Esophagus (tissue), 2 donors: ENCODE data around the gene KPNA4. TPM values are rescaled to one million over a fixed set of nuclear protein-coding genes. Genes with fewer than 3 reads are reported as not detected.
A peak's percentile ranks its signal among the peaks of the same experiment; 100 is the strongest.
"Not testable (repeated sequence)": the region's sequence is repeated elsewhere in the genome, so short reads cannot be mapped to it uniquely, and the experiment has no call there.

Experiments
- H3K27ac ChIP-seq, 2 donors: one replicate each; pipeline ENCODE4 v1.5.1; 2013; ENCODE audit warnings: low read depth in 2 of 2, mild to moderate bottlenecking in 2 of 2, inconsistent platforms in 1 of 2, low read length in 1 of 2, moderate library complexity in 1 of 2
- H3K27me3 ChIP-seq, 2 donors: one replicate each; pipeline ENCODE4 v1.6.1; 2013; ENCODE audit warnings: low read length in 2 of 2, control low read depth in 1 of 2, mild to moderate bottlenecking in 1 of 2; ENCODE audit not compliant: insufficient read depth in 2 of 2, control insufficient read depth in 1 of 2
- H3K36me3 ChIP-seq, 2 donors: one replicate each; pipeline ENCODE4 v1.6.1; 2013; ENCODE audit warnings: low read length in 1 of 2; ENCODE audit not compliant: control insufficient read depth in 2 of 2, insufficient read depth in 2 of 2
- H3K4me1 ChIP-seq, 2 donors: one replicate each; pipeline ENCODE4 v1.6.1; 2013; ENCODE audit warnings: low read length in 1 of 2; ENCODE audit not compliant: control insufficient read depth in 2 of 2, insufficient read depth in 2 of 2
- H3K4me3 ChIP-seq, 2 donors: one replicate each; pipeline ENCODE4 v1.5.1; 2013; ENCODE audit warnings: low read length in 2 of 2, mild to moderate bottlenecking in 2 of 2, low read depth in 1 of 2, moderate library complexity in 1 of 2
- H3K9me3 ChIP-seq, 2 donors: one replicate each; pipeline ENCODE4 v1.6.1; 2013; ENCODE audit warnings: mild to moderate bottlenecking in 2 of 2, low read depth in 1 of 2, low read length in 1 of 2, moderate library complexity in 1 of 2; ENCODE audit not compliant: control insufficient read depth in 2 of 2, insufficient read depth in 1 of 2
- WGBS, 2 donors: extraction: QIAGEN DNeasy Blood & Tissue Kit; methylation state at CpG; one replicate each; pipeline ENCODE4 v1.1.7; 2013; 5-methylcytosine and 5-hydroxymethylcytosine counted together
- polyA plus RNA-seq, 2 donors: library from polyadenylated mRNA; stranded (reverse); fragments of 200-250 nt; gene quantifications; one replicate each; pipeline ENCODE4 v1.2.3, GENCODE V29; 2013
- donor health status: healthy with polysubstance abuse.
- donor health status: Bipolar disorder and iron deficiency.

Gene KPNA4
- polyA plus RNA-seq, 2 donors, result 13.7 to 16.3 TPM

DNA sequence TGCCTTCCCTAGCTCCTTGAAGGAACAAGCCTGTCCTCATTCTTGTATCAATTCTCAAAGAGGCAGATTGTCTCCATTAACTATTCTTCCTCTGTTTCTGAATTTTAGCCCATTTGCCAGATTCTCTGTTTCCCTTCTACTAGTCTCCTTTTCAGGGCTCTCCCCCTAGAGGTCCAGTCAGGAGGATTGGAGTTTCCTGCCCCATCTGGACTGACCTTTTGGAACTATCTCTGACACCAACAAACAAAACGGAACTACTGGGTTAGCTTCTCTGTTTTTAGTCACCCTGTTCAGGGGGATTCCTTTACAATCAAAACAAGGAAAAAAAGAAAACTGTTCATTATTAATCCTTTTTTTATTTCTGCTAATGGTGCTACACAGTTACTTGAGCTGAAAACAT lies 10.2 kb upstream of the KPNA4 start:
- Histone ChIP-seq H3K36me3 (no peaks in the 10 kb centered on the region), H3K9me3 (peaks cover 0 to 2% of the 10 kb centered on the region in 2 donors), H3K27me3 (no peaks in the 10 kb centered on the region), H3K4me1 (no peaks in the 10 kb centered on the region), H3K27ac (no peak overlapping the region), H3K4me3 (no peak overlapping the region)
- 53 to 72% methylated on average over 1 of the region's 1 CpG for WGBS, 2 donors

DNA sequence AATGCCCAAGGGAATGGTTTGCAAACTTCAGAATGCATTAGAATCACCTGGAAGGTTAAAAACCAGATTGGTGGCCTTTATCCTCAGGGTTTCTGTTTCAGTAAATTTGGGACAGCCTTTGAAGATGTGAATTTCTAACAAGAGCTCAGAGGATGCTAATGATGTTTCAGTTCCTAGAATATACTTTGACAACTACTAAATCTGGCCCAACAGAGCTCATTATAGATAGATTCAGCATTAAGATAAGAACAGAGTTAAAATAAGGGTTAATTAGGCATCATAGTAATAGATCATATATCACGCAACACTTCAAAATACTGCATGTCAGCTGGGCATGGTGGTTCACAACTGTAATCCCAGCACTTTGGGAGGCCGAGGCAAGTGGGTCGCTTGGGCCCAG lies 9.3 kb upstream of the KPNA4 start:
- no peaks in the 10 kb centered on the region for H3K36me3 ChIP-seq
- no peaks in the 10 kb centered on the region for H3K27me3 ChIP-seq
- no peak overlapping the region for H3K4me3 ChIP-seq
- 93 to 100% methylated on average over 3 of the region's 3 CpGs for WGBS, 2 donors
- H3K27ac ChIP-seq, result no peak overlapping the region
- H3K4me1 ChIP-seq, result no peaks in the 10 kb centered on the region
- H3K9me3 ChIP-seq, result peaks cover 0 to 2% of the 10 kb centered on the region in 2 donors

DNA sequence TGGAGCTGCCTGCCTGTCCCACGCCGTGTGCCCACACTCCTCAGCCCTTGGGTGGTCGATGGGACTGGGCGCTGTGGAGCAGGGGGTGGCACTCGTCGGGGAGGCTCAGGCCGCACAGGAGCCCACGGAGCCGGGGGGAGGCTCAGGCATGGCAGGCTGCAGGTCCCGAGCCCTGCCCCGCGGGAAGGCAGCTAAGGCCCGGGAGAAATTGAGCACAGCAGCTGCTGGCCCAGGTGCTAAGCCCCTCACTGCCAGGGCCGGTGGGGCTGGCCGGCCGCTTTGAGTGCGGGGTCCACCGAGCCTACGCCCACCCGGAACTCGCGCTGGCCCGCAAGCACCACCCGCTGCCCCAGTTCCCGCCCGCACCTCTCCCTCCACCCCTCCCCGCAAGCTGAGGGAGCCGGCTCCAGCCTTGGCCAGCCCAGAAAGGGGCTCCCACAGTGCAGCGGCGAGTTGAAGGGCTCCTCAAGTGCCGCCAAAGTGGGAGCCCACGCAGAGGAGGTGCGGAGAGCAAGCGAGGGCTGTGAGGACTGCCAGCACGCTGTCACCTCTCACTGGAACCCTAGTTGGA lies 8.7 kb upstream of the KPNA4 start:
- not testable (repeated sequence) for H3K9me3 ChIP-seq, H3K4me3 ChIP-seq, H3K4me1 ChIP-seq, H3K36me3 ChIP-seq, H3K27ac ChIP-seq, H3K27me3 ChIP-seq
- WGBS, 2 donors, result 94 to 96% methylated on average over 23 to 35 of the region's 35 CpGs

DNA sequence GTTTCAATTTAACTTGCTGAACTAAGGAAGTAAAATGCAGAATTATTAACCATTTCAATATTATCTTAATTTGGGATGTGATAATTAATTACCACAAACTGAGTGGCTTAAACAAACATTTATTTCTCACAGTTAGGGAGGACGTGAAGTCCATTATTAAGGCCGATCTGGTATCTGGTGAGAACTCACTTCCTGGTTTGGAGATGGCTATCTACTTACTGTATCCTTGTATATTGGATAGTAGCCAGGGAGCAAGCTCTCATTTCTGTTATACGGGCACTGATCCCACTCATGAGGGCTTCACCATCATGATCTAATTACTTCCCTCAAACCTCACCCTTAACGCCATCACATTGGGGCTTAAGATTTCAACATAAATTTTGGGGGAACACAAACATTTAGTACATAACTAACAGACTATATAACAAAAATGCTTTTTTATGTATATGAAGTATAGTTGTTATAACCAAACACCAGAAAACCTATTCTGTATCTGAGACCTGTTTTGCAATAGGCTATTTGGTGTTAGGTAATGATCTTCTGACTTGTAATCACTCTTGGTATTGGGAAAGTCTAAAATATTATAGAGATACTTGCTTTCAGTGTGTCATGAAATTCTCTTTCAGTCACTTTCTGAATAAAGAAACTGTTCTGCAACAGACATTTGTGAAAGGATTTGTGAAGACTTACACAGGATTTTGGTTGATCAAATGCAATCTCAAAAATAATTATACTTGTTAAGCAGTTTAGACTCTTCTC lies 4.7 kb upstream of the KPNA4 start:
- Histone ChIP-seq H3K4me1 (no peaks in the 10 kb centered on the region), H3K27ac (no peak overlapping the region), H3K9me3 (peaks cover 0 to 2% of the 10 kb centered on the region in 2 donors), H3K36me3 (peaks cover 0 to 6% of the 10 kb centered on the region in 2 donors), H3K4me3 (no peak overlapping the region), H3K27me3 (no peaks in the 10 kb centered on the region)
- 78 to 85% methylated on average over 4 of the region's 4 CpGs for WGBS, 2 donors

DNA sequence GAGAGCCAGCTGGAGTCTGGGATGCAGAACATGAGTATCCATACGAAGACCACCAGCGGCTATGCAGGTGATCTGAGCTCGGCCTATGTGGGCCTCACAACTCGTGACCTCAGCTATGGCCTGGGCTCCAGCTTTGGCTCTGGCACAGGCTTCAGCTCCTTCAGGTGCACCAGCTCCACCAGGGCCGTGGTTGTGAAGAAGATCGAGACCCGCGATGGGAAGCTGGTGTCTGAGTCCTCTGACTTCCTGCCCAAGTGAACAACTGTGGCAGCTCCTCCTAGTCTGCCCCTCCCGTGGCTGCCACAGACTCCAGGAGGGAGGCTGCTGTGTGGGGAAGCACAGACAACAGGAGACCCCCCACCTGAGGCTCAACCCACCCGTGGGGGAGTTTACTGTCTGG lies 3.6 kb upstream of the KPNA4 start:
- no peak overlapping the region for H3K4me3 ChIP-seq
- H3K27me3 ChIP-seq, result no peaks in the 10 kb centered on the region
- H3K9me3 ChIP-seq, result no peaks in the 10 kb centered on the region
- peaks cover 0 to 6% of the 10 kb centered on the region in 2 donors for H3K36me3 ChIP-seq
- 85 to 89% methylated on average over 10 of the region's 10 CpGs for WGBS, 2 donors
- H3K4me1 ChIP-seq, result no peaks in the 10 kb centered on the region
- H3K27ac ChIP-seq, result no peak overlapping the region

DNA sequence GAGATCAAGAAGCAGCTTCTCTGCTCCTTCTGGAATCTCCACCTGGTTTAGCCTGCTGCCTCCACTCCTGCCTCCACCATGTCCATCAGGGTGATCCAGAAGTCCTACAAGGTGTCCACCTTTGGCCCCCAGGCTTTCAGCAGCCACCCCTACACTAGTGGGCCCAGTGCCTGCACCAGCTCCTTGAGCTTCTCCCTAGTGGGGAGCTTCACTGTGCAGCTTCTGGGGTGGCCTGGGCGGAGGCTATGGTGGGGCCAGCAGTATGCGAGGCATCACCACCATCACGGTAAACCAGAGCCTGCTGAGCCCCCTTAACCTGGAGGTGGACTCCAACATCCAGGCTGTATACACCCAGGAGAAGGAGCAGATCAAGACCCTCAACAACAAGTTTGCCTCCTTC lies 2.4 kb upstream of the KPNA4 start:
- no peaks in the 10 kb centered on the region for H3K27me3 ChIP-seq

DNA sequence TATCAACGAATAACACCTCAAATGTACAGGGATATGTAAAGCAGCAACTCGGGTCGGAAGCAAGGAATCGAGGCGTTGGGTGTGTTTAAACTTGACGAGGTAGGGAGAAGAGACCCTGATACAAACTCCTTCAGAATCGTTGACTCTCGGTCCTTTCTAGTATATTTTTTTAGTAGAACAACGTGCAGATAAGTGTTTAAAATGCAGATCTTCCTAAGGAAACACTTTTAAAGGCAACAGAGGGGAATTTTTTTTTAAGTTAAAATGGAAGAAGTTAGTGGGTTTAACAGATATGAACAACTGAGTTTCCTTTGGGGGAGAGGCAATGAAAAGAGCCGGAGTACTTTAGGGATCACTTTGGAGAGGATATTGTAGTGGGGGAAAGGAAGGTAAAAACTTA lies 1.1 kb upstream of the KPNA4 start:
- Histone ChIP-seq H3K4me3 (peak overlapping the region in 1 of 2 donors; percentile 84), H3K27me3 (no peaks in the 10 kb centered on the region), H3K9me3 (no peaks in the 10 kb centered on the region), H3K36me3 (peaks cover 0 to 6% of the 10 kb centered on the region in 2 donors), H3K4me1 (no peaks in the 10 kb centered on the region), H3K27ac (peak overlapping the region in 1 of 2 donors; percentile 99)
- 11 to 18% methylated on average over 10 of the region's 10 CpGs for WGBS, 2 donors

More for the DNA sequence above, 2.4 kb upstream of the KPNA4 start:
- H3K4me3 ChIP-seq, result no peak overlapping the region
- H3K9me3 ChIP-seq, result no peaks in the 10 kb centered on the region
- WGBS, 2 donors, result 95 to 97% methylated on average over 3 of the region's 3 CpGs
- H3K27ac ChIP-seq, result no peak overlapping the region
- H3K36me3 ChIP-seq, result peaks cover 0 to 6% of the 10 kb centered on the region in 2 donors
- no peaks in the 10 kb centered on the region for H3K4me1 ChIP-seq

DNA sequence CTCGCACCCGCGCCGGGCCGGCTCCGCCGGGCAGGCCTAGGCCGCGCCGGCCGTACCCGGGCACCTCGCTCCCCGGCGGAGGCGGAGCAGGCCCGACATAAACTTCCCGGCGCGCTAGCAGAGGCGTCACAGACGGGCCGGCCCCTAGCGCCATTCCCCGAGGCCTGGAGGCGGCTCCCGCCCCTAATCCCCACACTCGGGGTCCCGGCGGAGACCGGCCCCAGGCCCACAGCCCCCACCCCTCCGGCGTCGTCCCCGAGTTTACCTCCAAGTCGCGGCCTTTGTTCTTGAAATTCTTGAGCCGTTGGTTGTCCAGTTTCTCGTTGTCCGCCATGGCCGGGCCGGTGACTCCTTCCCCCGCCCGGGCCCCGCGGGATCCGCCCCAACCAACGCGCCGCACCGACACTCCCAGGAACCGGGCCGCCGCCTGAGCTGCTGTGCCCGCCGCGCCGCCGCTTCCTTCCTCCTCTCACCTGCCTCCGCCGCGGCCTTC lies 376 bp downstream of the KPNA4 start:
- H3K9me3 ChIP-seq, result no peaks in the 10 kb centered on the region
- peak overlapping the region; percentile 94 to 99 for H3K27ac ChIP-seq
- peaks cover 0 to 6% of the 10 kb centered on the region in 2 donors for H3K36me3 ChIP-seq
- H3K4me3 ChIP-seq, result peak overlapping the region; percentile 65 to 84
- no peaks in the 10 kb centered on the region for H3K4me1 ChIP-seq
- WGBS, 2 donors, result 0% methylated on average over 58 to 62 of the region's 62 CpGs
- no peaks in the 10 kb centered on the region for H3K27me3 ChIP-seq

DNA sequence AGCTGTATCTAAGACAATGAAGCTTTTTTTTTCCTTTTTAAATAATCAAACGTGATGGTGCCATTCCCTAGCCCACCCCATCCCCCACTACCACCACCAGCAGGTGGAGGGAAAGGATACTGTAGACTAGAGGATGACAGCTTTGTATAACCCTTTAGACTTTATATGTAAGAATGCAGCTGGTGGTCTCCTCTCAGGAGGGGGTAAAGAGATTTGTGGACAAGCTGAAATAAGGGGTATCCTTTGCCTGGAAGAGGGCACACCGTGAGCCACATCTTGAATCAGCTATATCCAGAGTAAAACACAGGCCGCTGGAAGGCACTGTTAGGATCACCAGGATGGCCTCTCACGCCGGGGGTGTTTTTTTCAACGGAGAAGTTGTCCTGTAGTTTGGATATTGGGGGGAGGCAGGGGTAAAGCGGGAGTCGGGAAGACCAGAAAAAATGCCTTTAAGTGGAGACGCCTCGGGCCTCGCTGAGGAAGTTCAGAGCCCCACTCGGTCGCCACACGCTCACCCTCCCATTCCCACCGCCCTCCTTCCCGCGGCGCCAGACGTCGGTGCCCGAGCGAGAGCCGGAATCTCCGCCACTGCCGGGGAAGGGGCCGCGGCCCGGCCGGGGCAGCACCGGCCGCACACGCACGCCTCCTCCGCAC lies 986 bp downstream of the KPNA4 start:
- Histone ChIP-seq H3K36me3 (peaks cover 0 to 6% of the 10 kb centered on the region in 2 donors), H3K4me3 (peak overlapping the region; percentile 65 to 84), H3K27me3 (no peaks in the 10 kb centered on the region), H3K27ac (peak overlapping the region; percentile 94 to 99), H3K4me1 (no peaks in the 10 kb centered on the region), H3K9me3 (no peaks in the 10 kb centered on the region)
- 0% methylated on average over 27 to 34 of the region's 34 CpGs for WGBS, 2 donors
